Adipocyte (in vitro differentiated cells): ENCODE results near the gene TP53BP2.
"Not testable (repeated sequence)": the region's sequence is repeated elsewhere in the genome, so short reads cannot be mapped to it uniquely, and the experiment has no call there.

Source experiments
- DNase-seq: peaks from one replicate; pipeline ENCODE4 v3.0.0-alpha.2; 2015; ENCODE audit warnings: low read depth
- H3K27me3 ChIP-seq: replicated peaks from 2 replicates; pipeline ENCODE4 v1.7.0; 2013; ENCODE audit warnings: mild to moderate bottlenecking, low read length, moderate library complexity; ENCODE audit not compliant: control insufficient read depth, insufficient read depth
- H3K36me3 ChIP-seq: 2 replicates; pipeline ENCODE4 v1.7.0; 2013; ENCODE audit warnings: low read length, mild to moderate bottlenecking, moderate library complexity; ENCODE audit not compliant: control insufficient read depth, insufficient read depth, severe bottlenecking
- H3K4me1 ChIP-seq: 2 replicates; pipeline ENCODE4 v1.7.0; 2013; ENCODE audit warnings: mild to moderate bottlenecking, low read length, moderate library complexity; ENCODE audit not compliant: control insufficient read depth, insufficient read depth
- H3K4me3 ChIP-seq: 2 replicates; pipeline ENCODE4 v1.7.0; 2013; ENCODE audit warnings: mild to moderate bottlenecking, low read length, moderate library complexity
- H3K9ac ChIP-seq: 2 replicates; pipeline ENCODE4 v1.7.0; 2013; ENCODE audit warnings: mild to moderate bottlenecking, low read length, moderate library complexity
- H3K9me3 ChIP-seq: 2 replicates; pipeline ENCODE4 v1.7.0; 2013; ENCODE audit warnings: mild to moderate bottlenecking, low read length, moderate library complexity; ENCODE audit not compliant: control insufficient read depth

TP53BP2 gene

GRCh38 chr1:223811634-223812101 lies 34.1 kb downstream of the TP53BP2 start:
- Histone ChIP-seq H3K36me3 (peaks cover 24% of the 10 kb centered on the region), H3K4me1 (peaks cover 16% of the 10 kb centered on the region), H3K9me3 (peaks cover 3% of the 10 kb centered on the region), H3K9ac (no peak overlapping the region), H3K27me3 (no peaks in the 10 kb centered on the region), H3K4me3 (no peak overlapping the region)
- peak; percentile 70 for DNase-seq

GRCh38 chr1:223810586-223810985 lies 35.2 kb downstream of the TP53BP2 start:
- peaks cover 5% of the 10 kb centered on the region for H3K4me1 ChIP-seq
- no peaks in the 10 kb centered on the region for H3K27me3 ChIP-seq
- H3K4me3 ChIP-seq: no peak overlapping the region
- peaks cover 33% of the 10 kb centered on the region for H3K36me3 ChIP-seq
- no peak for DNase-seq
- H3K9me3 ChIP-seq: peaks cover 3% of the 10 kb centered on the region
- H3K9ac ChIP-seq: peak overlapping the region; percentile 4

- not testable (repeated sequence) for H3K9ac ChIP-seq, H3K27me3 ChIP-seq, DNase-seq, H3K4me1 ChIP-seq, H3K9me3 ChIP-seq, H3K4me3 ChIP-seq
- peaks cover 38% of the 10 kb centered on the region for H3K36me3 ChIP-seq
Measured at GRCh38 chr1:223809905-223810304, 35.8 kb downstream of the TP53BP2 start.

GRCh38 chr1:223803211-223803610 lies 42.5 kb downstream of the TP53BP2 start:
- no peaks in the 10 kb centered on the region for H3K27me3 ChIP-seq
- H3K4me1 ChIP-seq: no peaks in the 10 kb centered on the region
- peaks cover 3% of the 10 kb centered on the region for H3K9me3 ChIP-seq
- H3K4me3 ChIP-seq: no peak overlapping the region
- no peak for DNase-seq
- no peak overlapping the region for H3K9ac ChIP-seq
- peaks cover 82% of the 10 kb centered on the region for H3K36me3 ChIP-seq

- Histone ChIP-seq H3K4me1 (no peaks in the 10 kb centered on the region), H3K27me3 (no peaks in the 10 kb centered on the region), H3K36me3 (peaks cover 88% of the 10 kb centered on the region), H3K4me3 (no peak overlapping the region), H3K9me3 (peaks cover 3% of the 10 kb centered on the region), H3K9ac (no peak overlapping the region)
- DNase-seq: no peak
Measured at GRCh38 chr1:223802602-223803001, 43.1 kb downstream of the TP53BP2 start.

GRCh38 chr1:223802032-223802431 lies 43.7 kb downstream of the TP53BP2 start:
- Histone ChIP-seq H3K4me1 (no peaks in the 10 kb centered on the region), H3K27me3 (no peaks in the 10 kb centered on the region), H3K9ac (no peak overlapping the region), H3K36me3 (peaks cover 89% of the 10 kb centered on the region), H3K4me3 (no peak overlapping the region), H3K9me3 (no peaks in the 10 kb centered on the region)
- no peak for DNase-seq

- Histone ChIP-seq H3K9me3 (no peaks in the 10 kb centered on the region), H3K4me1 (no peaks in the 10 kb centered on the region), H3K36me3 (peaks cover 82% of the 10 kb centered on the region), H3K4me3 (no peak overlapping the region), H3K27me3 (no peaks in the 10 kb centered on the region), H3K9ac (no peak overlapping the region)
- DNase-seq: no peak
Measured at GRCh38 chr1:223796210-223796609, 49.5 kb downstream of the TP53BP2 start.

- Histone ChIP-seq H3K27me3 (no peaks in the 10 kb centered on the region), H3K9me3 (no peaks in the 10 kb centered on the region), H3K4me3 (no peak overlapping the region), H3K36me3 (peaks cover 65% of the 10 kb centered on the region), H3K9ac (no peak overlapping the region), H3K4me1 (no peaks in the 10 kb centered on the region)
- DNase-seq: no peak
Measured at GRCh38 chr1:223794136-223794880, 51.4 kb downstream of the TP53BP2 start.

GRCh38 chr1:223793716-223794115 lies 52.0 kb downstream of the TP53BP2 start:
- no peak for DNase-seq
- H3K9ac ChIP-seq: no peak overlapping the region
- peaks cover 67% of the 10 kb centered on the region for H3K36me3 ChIP-seq
- no peak overlapping the region for H3K4me3 ChIP-seq
- H3K4me1 ChIP-seq: no peaks in the 10 kb centered on the region
- H3K27me3 ChIP-seq: no peaks in the 10 kb centered on the region
- no peaks in the 10 kb centered on the region for H3K9me3 ChIP-seq

- no peak for DNase-seq
- H3K27me3 ChIP-seq: no peaks in the 10 kb centered on the region
- no peak overlapping the region for H3K4me3 ChIP-seq
- no peak overlapping the region for H3K9ac ChIP-seq
- H3K36me3 ChIP-seq: peaks cover 56% of the 10 kb centered on the region
- no peaks in the 10 kb centered on the region for H3K9me3 ChIP-seq
- H3K4me1 ChIP-seq: no peaks in the 10 kb centered on the region
Measured at GRCh38 chr1:223792046-223792445, 53.7 kb downstream of the TP53BP2 start.

GRCh38 chr1:223788746-223789415 lies 56.9 kb downstream of the TP53BP2 start:
- no peaks in the 10 kb centered on the region for H3K27me3 ChIP-seq
- peaks cover 12% of the 10 kb centered on the region for H3K4me1 ChIP-seq
- no peak overlapping the region for H3K4me3 ChIP-seq
- H3K36me3 ChIP-seq: peaks cover 31% of the 10 kb centered on the region
- H3K9ac ChIP-seq: no peak overlapping the region
- no peak for DNase-seq
- no peaks in the 10 kb centered on the region for H3K9me3 ChIP-seq
